Thyroid gland (tissue), 4 donors: ENCODE measurements around the gene NOX5. TPM values are rescaled to one million over a fixed set of nuclear protein-coding genes. Genes with fewer than 3 reads are reported as not detected.
"Not testable (repeated sequence)": the region's sequence is repeated elsewhere in the genome, so short reads cannot be mapped to it uniquely, and the experiment has no call there.

Experiments used
- DNase-seq, 2 donors: peaks; one replicate each; pipeline ENCODE4 v3.0.0-alpha.2; 2019
- H3K27ac ChIP-seq, 3 donors: fragments of 200-600 bp; sonication (generic); 1 replicate in 2 of 3; 2 replicates in 1 of 3; pipeline ENCODE4 v1.5.1; 2016 to 2019; ENCODE audit warnings: mild to moderate bottlenecking in 1 of 3, moderate library complexity in 1 of 3
- H3K27me3 ChIP-seq: fragments of 200-600 bp; sonication (generic); one replicate; pipeline ENCODE4 v1.5.1; 2019
- H3K36me3 ChIP-seq, 2 donors: fragments of 200-600 bp; sonication (generic); one replicate each; pipeline ENCODE4 v1.5.1; 2016 to 2019
- H3K4me1 ChIP-seq, 2 donors: fragments of 200-600 bp; sonication (generic); one replicate each; pipeline ENCODE4 v1.5.1; 2017 to 2019
- H3K4me3 ChIP-seq, 3 donors: fragments of 200-600 bp; sonication (generic); replicated peaks in 1 of 3; 1 replicate in 2 of 3; 2 replicates in 1 of 3; pipeline ENCODE4 v1.5.1; 2016; ENCODE audit warnings: mild to moderate bottlenecking in 1 of 3
- H3K9me3 ChIP-seq: fragments of 200-600 bp; sonication (generic); one replicate; pipeline ENCODE4 v1.5.1; 2017
- CTCF ChIP-seq, 6 experiments: fragments of 200-600 bp in 3 of 6; fragments of 450-650 bp in 3 of 6; sonication (generic) in 3 of 6; IDR thresholded peaks; one replicate each; pipeline ENCODE4 v1.5.1; 2016 to 2019; ENCODE audit warnings: antibody characterized with exemption in 6 of 6, mild to moderate bottlenecking in 2 of 6, inconsistent platforms in 1 of 6, moderate library complexity in 1 of 6
- POLR2A ChIP-seq, 2 donors: fragments of 450-650 bp; IDR thresholded peaks; one replicate each; pipeline ENCODE4 v1.6.1; 2017; ENCODE audit warnings: antibody characterized with exemption in 2 of 2, mild to moderate bottlenecking in 2 of 2, moderate library complexity in 1 of 2
- WGBS, 2 donors: methylation state at CpG; one replicate each; pipeline ENCODE4 v1.1.5; 2017; 5-methylcytosine and 5-hydroxymethylcytosine counted together
- intact Hi-C: fragments of 100-400 bp; cut with DNase I; formaldehyde crosslinking; loops from one replicate; pipeline ENCODE4 v1.15.1; 2023
- total RNA-seq, 4 donors: library from RNA; depleted of rRNA; stranded (reverse); fragments of >200 nt; gene quantifications; one replicate each; pipeline ENCODE4 v1.2.3, GENCODE V29; 2016

Gene NOX5
- total RNA-seq, 4 donors from 2014 or later, result 0.22 to 0.88 (median 0.50) TPM

GRCh38 chr15:69066007-69066995, 51.8 kb downstream of the NOX5 start:
- DNase-seq, result no peak
- 87 to 88% methylated on average over 9 of the region's 9 CpGs for WGBS, 2 donors
- Histone ChIP-seq H3K4me1 (no peaks in the 10 kb centered on the region), H3K27ac (no peak overlapping the region), H3K4me3 (no peak overlapping the region), H3K27me3 (no peaks in the 10 kb centered on the region), H3K9me3 (no peaks in the 10 kb centered on the region), H3K36me3 (no peaks in the 10 kb centered on the region)
- TF ChIP-seq CTCF (IDR thresholded peaks at IDR 0.05), result no peak
- TF ChIP-seq POLR2A (IDR thresholded peaks at IDR 0.05), result no peak
- intact Hi-C loops, result no loop called here

- H3K4me3 ChIP-seq, result no peak overlapping the region
- H3K4me1 ChIP-seq, result no peaks in the 10 kb centered on the region
- intact Hi-C loops, result no loop called here
- H3K9me3 ChIP-seq, result no peaks in the 10 kb centered on the region
- DNase-seq, result no peak
- 94 to 100% methylated on average over 1 of the region's 1 CpG for WGBS, 2 donors
- no peak overlapping the region for H3K27ac ChIP-seq
- no peak for TF ChIP-seq CTCF (IDR thresholded peaks at IDR 0.05)
- TF ChIP-seq POLR2A (IDR thresholded peaks at IDR 0.05), result no peak
- no peaks in the 10 kb centered on the region for H3K36me3 ChIP-seq
- no peaks in the 10 kb centered on the region for H3K27me3 ChIP-seq
These were observed 52.8 kb downstream of the NOX5 start for GRCh38 chr15:69067296-69067695.

GRCh38 chr15:69068157-69068556, 53.7 kb downstream of the NOX5 start:
- intact Hi-C loops, result no loop called here
- WGBS, 2 donors, result 89 to 91% methylated on average over 3 of the region's 3 CpGs

GRCh38 chr15:69069290-69069689, 54.8 kb downstream of the NOX5 start:
- intact Hi-C loops, H3K27ac ChIP-seq, DNase-seq, H3K4me1 ChIP-seq, H3K27me3 ChIP-seq, H3K9me3 ChIP-seq, H3K36me3 ChIP-seq, H3K4me3 ChIP-seq: not testable (repeated sequence)

More at GRCh38 chr15:69068157-69068556, 53.7 kb downstream of the NOX5 start:
- Histone ChIP-seq H3K4me3 (no peak overlapping the region), H3K27ac (no peak overlapping the region), H3K4me1 (no peaks in the 10 kb centered on the region), H3K36me3 (no peaks in the 10 kb centered on the region), H3K9me3 (no peaks in the 10 kb centered on the region), H3K27me3 (no peaks in the 10 kb centered on the region)
- DNase-seq, result no peak
- TF ChIP-seq CTCF (IDR thresholded peaks at IDR 0.05) (no peak), POLR2A (IDR thresholded peaks at IDR 0.05) (no peak)

- peaks cover 4 to 11% of the 10 kb centered on the region in 2 donors for H3K4me1 ChIP-seq
- H3K27me3 ChIP-seq, result no peaks in the 10 kb centered on the region
- DNase-seq, result no peak
- TF ChIP-seq CTCF (IDR thresholded peaks at IDR 0.05) (no peak), POLR2A (IDR thresholded peaks at IDR 0.05) (no peak)
- H3K9me3 ChIP-seq, result no peaks in the 10 kb centered on the region
- no peak overlapping the region for H3K27ac ChIP-seq
- H3K4me3 ChIP-seq, result no peak overlapping the region
- intact Hi-C loops, result no loop called here
- H3K36me3 ChIP-seq, result no peaks in the 10 kb centered on the region
- 91 to 92% methylated on average over 7 of the region's 7 CpGs for WGBS, 2 donors
These were observed 55.5 kb downstream of the NOX5 start for GRCh38 chr15:69069996-69070395.
